GM21528 (cell line): Measurements from ENCODE around the gene SRGN.

Experiments
- ATAC-seq: cut with Tn5 transposase; IDR thresholded peaks from one replicate; pipeline ENCODE4 v1.9.1; 2021; ENCODE audit warnings: mild to moderate bottlenecking, moderate library complexity; ENCODE audit not compliant: unreplicated experiment, low FRiP score

Gene SRGN

DNA sequence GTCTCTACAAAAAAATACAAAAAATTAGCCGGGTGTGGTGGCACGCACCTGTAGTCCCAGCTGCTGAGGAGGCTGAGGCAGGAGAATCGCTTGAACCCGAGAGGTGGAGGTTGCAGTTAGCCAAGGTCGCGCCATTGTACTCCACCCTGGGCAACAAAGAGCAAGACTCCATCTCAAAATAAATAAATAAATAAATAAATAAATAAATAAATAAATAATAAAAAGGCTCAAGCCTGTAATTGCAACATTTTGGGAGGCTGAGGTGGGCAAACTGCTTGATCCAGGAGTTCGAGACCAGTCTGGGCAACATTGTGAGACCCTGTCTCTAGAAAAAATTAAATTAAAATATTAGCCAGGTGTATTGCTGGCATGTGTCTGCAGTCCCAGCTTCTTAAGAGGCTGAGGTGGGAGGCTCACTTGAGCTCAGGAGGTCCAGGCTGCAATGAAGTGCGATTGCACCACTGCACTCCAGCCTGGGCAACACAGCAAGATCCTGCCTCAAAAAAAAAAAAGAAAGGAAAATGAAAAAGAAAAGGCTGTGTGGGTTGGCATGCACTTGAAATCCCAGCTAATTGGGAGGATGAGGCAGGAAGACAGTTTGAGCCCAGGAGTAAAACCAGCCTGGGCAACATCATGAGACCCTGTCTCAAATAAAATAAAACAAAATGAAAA lies 27.6 kb upstream of the SRGN start:
- no peak for ATAC-seq

DNA sequence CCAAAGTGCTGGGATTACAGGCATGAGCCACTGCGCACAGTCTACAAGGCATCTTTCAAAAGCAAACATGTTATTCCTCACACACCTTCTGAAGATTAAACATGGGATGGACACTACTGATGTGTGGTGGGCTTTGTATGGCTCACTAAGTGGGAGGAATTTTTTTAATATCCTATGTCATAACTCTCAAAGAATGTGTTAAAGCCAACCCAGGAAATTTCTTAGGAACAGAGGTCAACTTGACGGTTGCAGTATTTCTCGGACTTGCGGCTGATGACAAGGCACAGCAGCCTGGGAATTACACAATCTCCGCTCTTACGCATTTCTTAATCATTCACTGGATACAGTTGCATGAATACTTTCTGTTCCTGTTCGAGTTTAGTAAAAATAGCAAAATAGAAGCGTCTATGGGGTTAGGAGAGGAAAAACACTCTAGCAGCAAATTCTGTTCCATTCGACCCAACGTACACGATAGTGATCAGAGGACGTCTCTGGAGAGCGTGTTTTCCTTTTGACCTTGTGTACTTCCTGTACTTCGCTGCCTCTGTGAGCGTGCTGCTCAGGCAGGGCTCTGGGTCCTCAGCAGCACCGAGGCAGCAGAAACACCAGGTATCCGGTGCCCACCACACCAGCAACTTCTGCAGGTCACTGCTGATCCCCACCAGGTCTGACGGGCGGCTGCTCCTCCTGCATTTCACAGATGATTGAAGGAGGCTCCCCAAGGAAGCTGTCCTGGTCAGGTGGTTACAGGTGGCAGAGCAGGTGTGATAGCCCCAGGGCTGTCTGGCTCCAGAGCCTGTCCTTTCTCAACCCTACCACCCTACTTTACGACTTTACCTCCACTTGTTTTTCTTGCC lies 26.4 kb upstream of the SRGN start:
- ATAC-seq, result no peak

DNA sequence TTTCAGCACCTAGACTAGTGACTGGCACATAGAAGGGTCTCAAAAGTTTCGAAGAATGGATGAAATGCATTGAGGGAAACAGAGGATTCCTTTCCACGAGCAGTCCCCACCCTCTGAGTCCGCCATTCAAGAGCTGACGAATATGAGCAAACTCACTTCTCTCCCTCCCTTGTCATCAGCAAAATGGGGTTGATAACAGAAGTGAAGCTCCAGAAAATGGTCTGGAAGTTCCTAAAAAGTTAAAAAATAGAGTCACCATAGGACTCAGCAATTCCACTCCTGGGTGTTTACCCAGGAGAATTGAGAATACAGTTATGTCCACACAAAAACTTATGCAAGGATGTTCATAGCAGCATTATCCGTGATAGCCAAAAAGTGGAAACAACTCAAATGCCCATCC lies 25.0 kb upstream of the SRGN start:
- no peak for ATAC-seq

- ATAC-seq, result no peak
Measured at GRCh38 chr10:69064762-69065328, 23.1 kb upstream of the SRGN start.

DNA sequence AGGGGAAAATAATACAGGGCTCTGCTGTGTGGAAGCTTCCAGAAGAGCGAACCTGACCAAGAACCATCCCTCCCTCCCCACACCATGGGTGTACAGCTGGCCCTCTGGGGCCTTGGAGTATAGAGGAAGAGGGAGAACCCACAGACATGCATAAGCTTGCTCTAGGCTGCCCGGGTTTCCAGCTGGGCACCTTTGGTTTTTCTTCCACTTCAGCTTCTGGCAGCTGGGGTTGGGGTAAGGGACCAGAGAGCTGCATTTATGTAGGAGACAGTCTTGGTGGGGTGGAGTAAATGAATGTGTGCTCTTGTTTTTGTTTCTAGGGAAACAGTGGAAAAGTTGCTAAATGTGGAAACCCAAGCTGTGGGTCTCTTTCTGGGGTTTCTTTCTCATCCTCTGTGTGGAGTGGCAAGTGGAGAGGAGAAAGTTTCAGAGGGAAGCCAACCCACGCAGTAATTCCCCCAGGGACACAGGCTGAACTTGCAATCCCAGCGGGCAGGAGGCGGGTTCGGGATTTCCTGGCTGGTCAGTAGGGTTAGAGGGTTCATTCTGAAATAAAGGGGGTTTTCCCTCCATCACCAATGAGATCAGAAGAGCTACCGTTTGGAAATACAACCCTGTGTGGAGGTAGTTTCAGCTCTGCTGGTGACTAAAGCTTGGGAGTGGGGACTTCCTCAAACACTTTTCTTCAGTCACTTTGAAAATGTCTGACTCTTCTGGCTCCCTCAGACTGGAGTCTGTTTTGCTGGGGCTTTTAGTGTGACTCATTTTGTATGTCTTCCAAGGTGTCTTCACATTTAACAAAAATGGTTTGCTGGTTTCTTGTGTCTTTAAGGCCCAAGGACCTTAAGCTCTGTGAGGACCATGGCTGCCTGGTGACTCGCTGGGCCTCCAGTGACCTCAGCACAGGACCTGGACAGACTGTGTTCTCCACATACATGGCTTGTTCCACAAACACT lies 22.2 kb upstream of the SRGN start:
- ATAC-seq, result no peak

DNA sequence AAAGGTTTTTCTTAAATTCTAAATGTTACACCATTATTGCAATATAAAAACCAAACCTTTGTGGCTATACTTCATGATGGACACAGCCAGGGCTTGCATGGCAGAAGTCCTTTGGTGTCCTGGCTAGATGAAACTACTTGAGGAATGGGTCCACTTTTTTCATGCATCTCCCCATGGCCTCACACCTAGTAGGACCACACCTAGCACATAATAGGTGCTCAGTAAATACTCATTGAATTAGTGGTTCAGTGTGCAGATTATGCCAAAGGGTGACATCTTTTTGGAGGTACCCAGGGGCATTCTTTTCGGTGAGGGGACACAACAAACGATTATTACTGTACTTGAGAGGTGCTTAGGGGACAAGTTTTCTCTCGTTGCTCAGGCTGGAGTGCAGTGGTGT lies 20.7 kb upstream of the SRGN start:
- no peak for ATAC-seq

GRCh38 chr10:69068549-69068948 lies 19.4 kb upstream of the SRGN start:
- ATAC-seq, result no peak

- ATAC-seq, result no peak
Measured at GRCh38 chr10:69069090-69070042, 18.5 kb upstream of the SRGN start.

- no peak for ATAC-seq
Measured at GRCh38 chr10:69070951-69071350, 17.0 kb upstream of the SRGN start.

DNA sequence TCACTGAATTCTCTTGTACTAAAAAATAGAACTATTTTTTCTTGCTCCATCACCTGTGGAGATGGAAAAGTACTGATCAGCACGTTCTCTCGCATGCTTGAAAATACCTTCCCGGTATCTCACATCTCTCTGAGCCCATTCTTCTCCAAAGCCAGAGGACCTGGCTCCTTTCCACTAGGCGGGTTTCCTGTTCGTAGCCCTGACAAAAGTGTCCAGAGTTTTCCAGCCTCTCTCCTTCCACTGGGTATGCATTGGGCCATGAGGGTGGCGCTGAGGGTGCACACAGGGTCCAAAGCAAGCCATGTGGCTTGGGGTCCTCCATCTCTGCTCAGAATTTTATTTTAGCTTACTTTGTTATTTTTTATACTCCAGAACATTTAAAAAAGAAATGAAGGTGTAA lies 16.3 kb upstream of the SRGN start:
- ATAC-seq, result no peak

DNA sequence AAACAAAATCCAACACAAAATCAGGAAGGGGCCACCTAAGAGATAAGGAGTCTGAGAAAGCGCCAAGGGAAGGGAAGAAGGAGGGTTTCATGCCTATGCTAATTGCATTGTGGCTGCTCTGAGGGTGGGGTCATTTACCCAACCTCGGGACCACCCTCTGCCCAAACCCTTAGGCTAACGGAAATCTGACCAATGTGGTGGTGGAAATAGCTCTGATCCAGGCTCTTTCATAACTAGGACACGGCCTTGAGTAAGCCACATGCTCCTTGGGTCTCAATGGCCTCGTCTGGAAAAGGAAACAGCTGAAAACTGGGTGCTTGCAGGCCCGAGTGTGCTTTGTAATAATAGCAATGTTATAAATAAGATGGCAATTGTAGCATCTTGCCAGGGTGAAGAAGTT lies 14.9 kb upstream of the SRGN start:
- ATAC-seq, result no peak

GRCh38 chr10:69073736-69074364 lies 14.1 kb upstream of the SRGN start:
- no peak for ATAC-seq

DNA sequence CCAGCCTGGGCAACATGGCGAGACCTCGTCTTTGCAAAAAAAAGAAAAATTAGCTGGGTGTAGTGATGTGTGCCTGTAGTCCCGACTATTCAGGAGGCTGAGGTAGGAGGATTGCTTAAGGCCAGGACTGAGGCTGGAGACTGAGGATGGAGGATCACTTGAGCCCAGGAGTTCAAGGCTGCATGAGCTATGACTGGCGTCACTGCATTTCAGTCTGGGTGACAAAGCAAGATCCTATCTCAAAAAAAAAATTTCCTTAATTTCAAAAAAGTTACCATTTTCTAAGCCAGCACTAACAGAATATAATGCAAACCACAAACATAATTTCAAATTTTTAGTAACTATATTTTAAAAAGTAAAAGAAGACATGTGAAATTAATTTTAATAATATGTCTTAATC lies 13.4 kb upstream of the SRGN start:
- ATAC-seq, result no peak

- ATAC-seq, result no peak
Measured at GRCh38 chr10:69075431-69075830, 12.5 kb upstream of the SRGN start.

DNA sequence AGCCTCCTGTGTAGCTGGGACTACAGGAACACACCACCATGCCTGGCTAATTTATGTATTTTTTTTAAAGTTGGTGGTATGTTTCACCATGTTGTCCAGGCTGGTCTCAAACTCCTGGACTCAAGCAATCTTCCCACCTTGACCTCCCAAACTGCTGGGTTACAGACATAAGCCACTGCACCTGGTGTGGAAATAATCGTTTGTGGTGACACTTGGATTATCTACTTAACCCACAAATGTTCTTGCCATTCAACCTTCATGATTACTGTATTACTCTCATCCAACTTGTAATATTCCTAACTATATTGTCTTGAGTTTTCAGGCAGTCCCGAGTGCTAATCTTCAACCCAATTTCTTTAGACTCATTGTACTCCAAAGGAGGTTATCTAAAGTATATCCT lies 9.6 kb upstream of the SRGN start:
- no peak for ATAC-seq

- ATAC-seq, result no peak
Measured at GRCh38 chr10:69080226-69080625, 7.7 kb upstream of the SRGN start.

DNA sequence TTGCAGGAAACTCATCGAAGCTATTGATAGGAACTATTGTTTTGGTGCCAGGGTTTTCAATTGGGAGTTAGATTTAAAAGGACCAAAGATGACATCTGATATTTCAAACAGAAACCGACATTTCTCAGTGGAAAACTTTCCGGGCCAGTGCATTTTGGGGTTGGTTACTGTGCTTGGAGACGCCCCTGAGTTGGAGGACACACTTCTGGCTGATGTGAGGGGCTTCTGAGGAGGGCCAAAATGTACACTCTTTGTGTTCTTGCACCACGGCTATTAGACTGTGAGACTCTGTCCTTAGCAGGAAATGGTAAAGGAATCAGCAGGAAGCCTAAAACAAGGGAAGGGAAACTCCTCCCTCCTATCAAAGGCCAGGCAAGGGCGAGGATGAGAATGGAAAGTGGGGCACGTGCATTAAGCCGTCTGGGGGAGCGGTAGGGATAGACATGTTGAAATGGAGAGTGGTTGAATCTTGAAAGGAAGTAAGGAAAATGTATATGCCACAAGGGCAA lies 1.8 kb upstream of the SRGN start:
- ATAC-seq, result no peak

GRCh38 chr10:69088471-69088769 lies 517 bp downstream of the SRGN start:
- no peak for ATAC-seq
